C4-2B (cell line): ENCODE results near the gene TRPV4.

Experiments
- H3K27ac ChIP-seq: fragments of 450-650 bp; 2 replicates; pipeline ENCODE4 v1.5.1; 2017
- CTCF ChIP-seq: fragments of 450-650 bp; conservative IDR thresholded peaks from 2 replicates; pipeline ENCODE4 v1.5.1; 2017; ENCODE audit warnings: mild to moderate bottlenecking
- ZFX ChIP-seq: fragments of 450-650 bp; IDR thresholded peaks from 2 replicates; pipeline ENCODE4 v1.6.1; 2017

TRPV4 gene

DNA sequence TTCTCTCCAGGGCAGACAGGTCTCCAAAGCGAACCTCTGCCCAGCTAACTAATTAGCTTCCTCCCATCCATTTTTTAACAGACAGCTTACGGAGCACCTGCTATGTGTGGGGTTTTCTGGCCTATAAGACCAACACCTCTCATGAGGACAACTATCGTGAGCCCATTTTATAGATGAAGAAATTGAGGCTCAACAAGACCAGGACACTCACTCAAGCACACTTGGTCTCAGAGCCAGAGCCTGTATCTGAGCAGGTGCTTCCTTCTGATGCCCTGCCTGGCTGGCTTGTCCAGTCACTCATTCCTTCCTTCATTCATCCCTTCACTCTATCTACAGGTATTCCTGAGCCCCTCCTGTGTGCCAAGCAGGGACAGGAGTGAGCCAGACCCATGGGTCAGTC, 6.1 kb downstream of the TRPV4 start:
- TF ChIP-seq CTCF (no peak), ZFX (no peak)
- no peak overlapping the region for H3K27ac ChIP-seq

DNA sequence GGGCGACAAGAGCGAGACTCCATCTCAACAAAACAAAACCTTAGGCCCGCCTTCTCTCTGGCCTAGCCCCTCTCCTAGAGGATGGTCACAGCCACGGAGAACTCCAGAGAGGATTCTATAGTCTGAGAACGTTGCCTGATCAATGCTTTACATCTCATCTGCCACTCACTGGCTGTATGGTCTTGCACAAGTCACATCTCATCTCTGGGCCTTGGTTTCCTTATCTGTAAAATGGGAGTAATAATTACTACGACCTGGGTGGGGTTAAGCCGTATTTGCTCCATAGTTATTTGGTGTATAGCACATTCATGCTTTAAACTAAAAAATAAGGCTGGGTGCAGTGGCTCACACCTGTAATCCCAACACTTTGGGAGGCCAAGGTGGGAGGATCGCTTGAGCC, 8.5 kb downstream of the TRPV4 start:
- H3K27ac ChIP-seq: no peak overlapping the region
- no peak for TF ChIP-seq ZFX

DNA sequence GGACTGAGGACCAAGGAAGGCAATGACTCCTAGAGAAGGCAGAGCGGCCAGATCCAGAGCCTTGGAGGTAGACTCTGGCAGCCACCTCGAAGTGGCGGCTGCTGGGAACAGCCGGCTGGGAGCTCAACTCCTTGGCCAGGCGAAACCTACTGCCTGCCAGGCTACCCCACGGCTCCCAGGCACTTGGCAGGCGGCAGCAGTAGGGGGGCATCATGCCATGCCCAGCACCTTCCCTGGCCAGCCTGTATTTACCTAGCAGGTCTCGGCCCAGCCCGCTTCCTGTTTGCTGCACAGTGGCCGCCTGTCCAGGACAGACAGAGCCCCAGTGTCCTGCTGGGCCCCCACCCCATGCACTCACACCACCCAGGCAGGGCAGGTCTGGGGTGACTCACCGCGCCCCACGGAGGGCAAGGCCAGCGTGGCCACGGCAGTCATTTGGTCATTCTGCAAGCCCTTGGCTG, 10.2 kb downstream of the TRPV4 start:
- TF ChIP-seq CTCF: no peak
- TF ChIP-seq ZFX: no peak
- H3K27ac ChIP-seq: no peak overlapping the region

- no peak overlapping the region for H3K27ac ChIP-seq
- no peak for TF ChIP-seq ZFX
- TF ChIP-seq CTCF: no peak
These were observed 10.8 kb downstream of the TRPV4 start for GRCh38 chr12:109822416-109822815.

DNA sequence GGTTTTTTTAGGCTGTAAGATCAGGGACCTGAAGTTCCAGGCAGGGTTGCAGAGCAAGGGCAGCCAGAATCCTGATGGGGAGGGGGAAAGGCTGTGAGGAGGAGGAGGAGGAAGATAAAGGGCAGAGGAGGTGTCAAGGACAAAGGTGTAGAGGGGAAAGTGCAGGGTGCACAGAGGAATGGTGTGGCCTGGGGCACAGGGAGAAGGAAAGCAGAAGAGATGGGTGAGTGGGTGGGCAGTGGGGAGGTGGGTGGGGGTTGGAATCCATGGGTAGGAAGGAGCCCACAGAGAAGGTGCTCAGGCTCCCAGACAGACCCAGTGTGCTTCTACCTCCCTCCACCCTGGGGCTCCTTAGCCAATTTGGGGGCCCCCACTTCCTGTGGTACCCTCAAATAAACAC, 11.2 kb downstream of the TRPV4 start:
- H3K27ac ChIP-seq: no peak overlapping the region
- TF ChIP-seq CTCF: no peak
- no peak for TF ChIP-seq ZFX

GRCh38 chr12:109820816-109821381, 12.3 kb downstream of the TRPV4 start:
- no peak overlapping the region for H3K27ac ChIP-seq
- TF ChIP-seq CTCF (no peak), ZFX (no peak)

- TF ChIP-seq ZFX: no peak
- TF ChIP-seq CTCF: no peak
- no peak overlapping the region for H3K27ac ChIP-seq
These were observed 14.2 kb downstream of the TRPV4 start for GRCh38 chr12:109818905-109819500.

- no peak for TF ChIP-seq CTCF
These were observed 14.9 kb downstream of the TRPV4 start for GRCh38 chr12:109818253-109818652.

More at GRCh38 chr12:109818253-109818652, 14.9 kb downstream of the TRPV4 start:
- H3K27ac ChIP-seq: no peak overlapping the region
